NCI-H526 treated with DMSO at 0.1 percent for 48 hours (cell line): ENCODE measurements around the gene AOX1.
"Not testable (repeated sequence)": the region's sequence is repeated elsewhere in the genome, so short reads cannot be mapped to it uniquely, and the experiment has no call there.

Experiments
- DNase-seq: peaks from one replicate; lab custom pipeline; 2025; lab: John Stamatoyannopoulos, UW

Gene AOX1

DNA sequence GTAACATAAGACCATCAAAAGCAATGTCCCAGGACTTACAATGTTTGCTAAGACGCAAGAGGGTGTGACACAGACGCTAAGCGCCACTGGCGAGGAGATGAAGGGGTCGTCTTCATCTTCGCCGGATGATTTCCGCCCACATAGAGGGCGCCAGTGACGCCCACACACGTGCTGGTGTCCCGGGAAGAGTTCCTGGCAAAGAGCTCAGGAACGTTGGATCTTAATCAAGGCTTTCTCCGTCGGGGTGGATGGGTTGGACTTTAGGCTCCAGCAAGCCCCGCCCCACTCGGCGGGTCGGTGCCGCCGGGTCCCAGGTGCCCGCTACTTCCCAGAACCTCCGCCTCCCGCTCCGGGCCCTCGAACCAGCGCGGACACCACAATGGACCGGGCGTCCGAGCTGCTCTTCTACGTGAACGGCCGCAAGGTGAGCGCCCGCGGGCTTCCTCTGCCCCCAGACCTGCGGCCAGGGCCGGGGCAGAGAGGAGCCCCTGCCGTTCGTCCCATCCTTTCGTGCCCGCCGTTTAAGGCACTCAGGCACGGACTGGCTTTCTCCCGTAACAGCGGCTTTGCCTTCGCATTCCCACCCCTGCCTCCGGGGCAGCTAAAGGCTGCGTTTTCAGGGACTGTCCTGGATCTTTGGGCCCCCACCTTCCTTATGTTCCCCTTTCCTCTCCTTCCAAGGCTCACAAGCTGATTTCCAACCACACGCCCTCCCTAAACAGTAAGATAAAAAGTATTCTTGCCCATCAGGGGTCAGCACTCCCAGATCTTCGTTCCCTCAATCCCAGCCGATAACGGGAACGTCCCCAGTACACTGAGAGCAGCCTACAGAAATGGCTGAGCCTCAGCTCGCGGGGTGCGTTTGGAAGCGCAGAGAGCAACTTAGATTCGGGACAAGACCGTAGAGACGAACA lies at the start of gene AOX1:
TSS of gene AOX1 (plus strand) at position 285 of the 914 bp plus-strand sequence. CDS start at position 380, 95 bp downstream.
- DNase-seq: peak; percentile 10

DNA sequence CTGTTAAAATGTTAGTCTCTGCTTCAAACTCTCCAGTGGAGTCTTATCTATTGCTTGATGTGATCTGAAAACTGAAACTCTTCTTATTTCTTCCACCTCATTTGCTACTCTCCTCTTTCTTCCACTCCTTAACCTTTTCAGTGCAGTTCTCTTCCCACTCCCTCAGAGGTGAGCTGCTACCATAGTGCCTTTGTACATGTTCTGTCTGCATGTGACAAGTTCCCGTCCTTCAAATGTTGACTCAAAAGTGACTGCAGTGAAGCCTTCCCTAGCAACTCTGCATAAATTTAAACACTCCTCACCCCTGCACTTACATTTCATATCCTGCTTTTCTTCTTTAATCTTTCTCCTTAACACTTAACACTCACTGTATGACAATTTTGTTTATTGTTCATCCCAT lies 47.7 kb upstream of the AOX1 start:
- DNase-seq: no peak

DNA sequence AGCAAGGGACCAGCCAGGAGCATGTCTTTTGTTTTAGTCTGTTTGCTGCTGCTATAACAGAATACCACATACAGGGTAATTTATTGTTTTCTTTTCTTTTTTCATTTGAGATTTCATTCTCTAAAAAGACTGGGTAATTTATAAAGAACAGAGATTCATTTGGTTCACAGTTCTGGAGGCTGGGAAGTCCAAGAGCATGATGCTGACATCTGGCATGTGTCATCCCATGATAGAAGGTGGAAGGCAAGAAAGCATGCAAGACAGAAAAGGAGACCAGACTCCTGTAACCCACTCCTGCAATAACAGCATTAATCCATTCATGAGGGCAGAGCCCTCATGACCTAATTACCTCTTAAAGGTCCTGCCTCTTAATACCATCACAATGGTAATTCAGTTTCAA lies 45.0 kb upstream of the AOX1 start:
- DNase-seq: no peak

DNA sequence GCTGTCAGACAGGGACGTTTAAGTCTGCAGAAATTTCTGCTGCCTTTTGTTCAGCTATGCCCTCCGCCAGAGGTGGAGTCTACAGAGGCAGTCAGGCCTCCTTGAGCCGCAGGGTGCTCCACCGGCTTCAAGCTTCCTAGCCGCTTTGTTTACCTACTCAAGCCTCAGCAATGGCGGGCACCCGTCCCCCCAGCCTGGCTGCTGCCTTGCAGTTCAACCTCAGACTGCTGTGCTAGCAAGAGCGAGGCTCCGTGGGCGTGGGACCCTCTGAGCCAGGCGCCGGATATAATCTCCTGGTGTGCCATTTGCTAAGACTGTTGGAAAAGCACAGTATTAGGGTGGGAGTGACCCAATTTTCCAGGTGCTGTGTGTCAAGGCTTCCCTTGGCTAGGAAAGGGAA lies 19.2 kb upstream of the AOX1 start:
- DNase-seq: not testable (repeated sequence)

DNA sequence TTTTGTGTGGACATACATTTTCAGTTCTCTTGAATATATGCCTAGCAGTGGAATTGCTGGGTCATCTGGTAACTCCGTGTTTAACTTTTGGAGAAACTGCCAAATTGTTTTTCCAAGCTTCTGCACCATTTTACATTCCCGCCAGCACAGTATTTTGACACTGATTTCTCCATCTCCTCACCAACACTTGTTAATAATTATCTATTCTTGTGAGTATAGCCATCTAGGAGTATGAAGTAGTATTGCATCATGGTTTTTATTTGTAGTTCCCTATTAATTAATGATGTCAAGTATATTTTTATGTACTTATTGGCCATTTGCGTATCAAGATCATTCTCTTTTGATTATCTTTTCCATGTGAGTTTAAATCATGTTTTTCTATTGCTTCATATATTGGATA lies 17.9 kb upstream of the AOX1 start:
- DNase-seq: no peak

DNA sequence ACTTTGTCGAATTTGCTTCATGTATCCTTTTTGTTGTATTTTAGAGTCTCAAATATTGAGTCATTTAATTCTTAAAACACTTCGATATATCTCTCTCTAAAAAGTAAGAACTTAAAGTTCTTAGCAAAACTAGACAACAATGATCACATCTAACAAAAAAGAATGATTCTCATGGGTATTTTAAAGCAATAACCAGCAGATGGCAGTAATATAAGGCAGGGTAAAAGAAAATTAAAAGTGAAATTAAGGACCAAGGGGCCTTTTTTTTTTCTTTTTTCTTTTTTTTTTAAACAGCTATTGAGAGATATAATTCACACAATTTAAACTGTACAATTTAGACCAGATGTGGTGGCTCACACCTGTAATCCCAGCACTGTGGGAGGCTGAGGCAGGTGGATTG lies 9.9 kb upstream of the AOX1 start:
- DNase-seq: no peak

DNA sequence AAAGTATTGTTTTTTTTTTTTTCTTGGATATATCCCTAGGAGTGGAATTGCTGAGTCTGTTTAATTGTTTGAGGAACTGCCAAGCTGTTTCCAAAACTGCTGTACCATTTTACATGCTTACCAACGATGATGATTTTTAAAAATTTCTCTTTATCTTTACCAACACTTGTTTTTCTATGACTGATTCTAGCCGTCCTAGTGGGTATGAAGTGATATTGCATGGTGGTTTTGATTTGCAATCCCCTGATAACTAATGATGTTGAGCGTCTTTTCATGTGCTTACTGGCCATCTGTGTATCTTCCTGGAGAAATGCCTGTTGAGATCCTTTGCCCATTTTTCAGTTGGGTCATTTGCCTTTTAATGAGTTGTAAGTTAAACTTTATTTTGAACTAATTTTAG lies 8.8 kb upstream of the AOX1 start:
- DNase-seq: no peak

DNA sequence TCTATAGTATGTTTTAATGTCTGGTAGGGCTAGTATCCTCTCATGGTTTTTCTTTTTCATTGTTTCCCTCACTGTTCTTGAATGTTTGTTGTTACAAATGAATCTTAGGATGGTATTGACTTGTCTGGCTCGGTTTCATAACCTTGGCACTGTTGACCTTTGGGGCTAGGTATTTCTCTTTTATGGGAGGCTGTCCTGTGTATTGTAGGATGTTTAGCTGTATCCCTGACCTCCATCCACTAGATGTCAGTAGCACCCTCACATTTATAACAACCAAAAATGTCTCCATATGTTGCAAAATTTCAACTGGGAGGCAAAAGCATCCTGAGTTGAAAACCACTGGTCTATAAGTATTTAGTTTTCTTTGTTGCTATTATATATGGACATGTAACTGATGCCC lies 7.0 kb upstream of the AOX1 start:
- DNase-seq: no peak

DNA sequence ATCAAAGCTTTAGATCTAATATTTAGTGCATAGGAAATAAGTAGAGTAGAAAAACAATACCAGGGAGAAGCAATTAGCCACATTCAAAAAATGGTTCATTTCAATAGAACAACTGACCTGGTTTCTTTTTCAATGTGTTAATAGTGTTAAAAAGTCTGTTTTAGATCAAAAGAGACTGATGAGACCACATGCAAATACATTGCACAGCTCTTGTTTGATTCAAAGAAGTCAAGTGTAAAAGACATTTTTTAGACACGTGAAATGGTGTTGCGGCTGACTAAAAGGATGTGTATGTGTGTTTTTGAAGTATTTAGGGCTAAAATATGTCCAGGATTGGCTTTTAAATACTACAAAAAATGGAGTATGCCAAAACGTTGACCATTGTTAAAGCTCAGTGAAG lies 1.2 kb upstream of the AOX1 start:
- no peak for DNase-seq

DNA sequence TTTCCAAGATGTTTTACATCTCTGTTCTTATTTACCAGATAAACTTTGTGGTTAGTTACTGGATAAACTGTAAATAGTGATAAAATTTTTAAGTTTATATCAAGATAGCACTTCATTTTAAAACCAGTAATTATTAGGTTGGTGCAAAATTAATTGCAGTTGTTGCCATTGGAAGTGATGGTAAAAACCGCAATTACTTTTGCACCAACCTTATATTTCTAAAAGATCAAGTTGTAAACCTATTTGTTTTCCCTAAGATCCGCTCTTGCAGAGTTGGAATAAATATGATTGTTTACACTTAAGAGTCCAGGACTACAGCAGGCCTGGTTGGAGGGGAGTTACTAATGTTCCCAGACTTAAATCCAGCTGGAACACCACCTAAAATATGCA lies 479 bp upstream of the AOX1 start:
- DNase-seq: no peak

DNA sequence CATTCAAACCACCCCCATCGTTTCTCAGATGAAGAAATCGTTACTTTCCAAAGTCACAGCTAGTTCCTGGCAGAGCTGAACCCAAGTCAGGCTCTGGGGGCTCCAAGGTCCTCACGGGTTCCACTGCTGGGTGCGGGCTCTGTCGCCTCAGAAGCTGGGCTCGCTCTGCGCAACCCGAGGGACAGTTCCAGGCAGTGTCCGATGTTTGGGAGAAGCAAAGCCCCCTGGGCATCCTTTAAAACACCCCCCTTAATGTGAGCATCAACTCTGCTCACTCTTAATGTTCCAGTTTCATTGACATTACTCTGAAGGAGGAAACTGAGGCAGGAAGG lies 796 bp downstream of the AOX1 start:
- DNase-seq: no peak

DNA sequence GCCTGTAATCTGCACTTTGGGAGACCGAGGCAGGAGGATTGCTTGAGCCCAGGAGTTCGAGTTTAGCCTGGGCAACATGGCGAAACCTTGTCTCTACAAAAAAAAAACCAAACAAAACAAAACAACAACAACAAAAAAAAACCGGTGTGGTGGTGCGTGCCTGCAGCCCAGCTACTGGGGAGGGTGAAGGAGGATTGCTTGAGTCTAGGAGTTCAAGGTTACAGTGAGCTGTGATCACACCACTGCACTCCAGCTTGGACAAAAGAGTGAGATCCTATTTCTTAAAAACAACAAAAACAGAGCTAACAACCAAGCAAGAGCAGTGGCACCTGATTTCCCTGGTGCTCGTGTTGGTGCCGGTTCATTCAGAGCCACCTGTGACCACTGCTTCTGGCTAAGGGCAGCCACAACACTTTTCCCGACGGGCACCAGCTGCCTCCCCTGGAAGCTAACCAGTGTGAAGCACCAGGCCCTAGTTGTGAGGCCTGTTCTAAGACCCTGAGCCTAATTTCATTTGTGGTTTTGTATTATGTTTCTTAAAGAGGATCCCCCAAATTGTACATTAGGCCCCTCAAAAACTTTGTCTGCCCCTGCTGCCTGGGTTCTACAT lies 1.3 kb downstream of the AOX1 start:
- no peak for DNase-seq

DNA sequence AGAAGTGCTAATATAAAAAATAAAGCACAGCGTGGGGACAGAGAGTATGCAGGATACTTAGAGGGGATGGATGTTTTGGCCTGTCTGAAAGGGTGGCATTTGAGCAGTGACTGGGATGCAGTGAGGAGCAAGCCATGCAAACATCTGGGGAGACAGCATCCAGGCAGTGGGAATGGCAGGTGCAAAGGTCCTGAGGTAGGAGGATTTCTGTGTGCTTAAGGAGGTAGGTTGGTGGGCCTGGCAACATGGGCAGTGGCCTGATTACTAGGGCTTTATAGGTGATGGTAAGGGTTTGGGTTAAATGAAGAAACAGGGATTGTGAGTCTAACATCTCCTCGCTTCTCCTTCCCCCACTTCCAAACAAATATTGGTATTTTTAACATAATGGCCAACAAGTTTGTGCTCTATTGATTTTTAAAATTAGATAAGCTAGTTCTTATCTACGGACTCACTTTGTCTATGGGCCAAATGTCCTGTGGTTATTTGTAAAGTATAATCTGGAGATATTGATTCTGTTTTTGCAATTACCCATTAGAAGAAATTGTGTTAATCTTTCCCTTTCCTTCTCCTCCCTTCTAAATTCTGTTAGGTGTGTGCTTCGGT lies 2.4 kb downstream of the AOX1 start:
- DNase-seq: no peak

DNA sequence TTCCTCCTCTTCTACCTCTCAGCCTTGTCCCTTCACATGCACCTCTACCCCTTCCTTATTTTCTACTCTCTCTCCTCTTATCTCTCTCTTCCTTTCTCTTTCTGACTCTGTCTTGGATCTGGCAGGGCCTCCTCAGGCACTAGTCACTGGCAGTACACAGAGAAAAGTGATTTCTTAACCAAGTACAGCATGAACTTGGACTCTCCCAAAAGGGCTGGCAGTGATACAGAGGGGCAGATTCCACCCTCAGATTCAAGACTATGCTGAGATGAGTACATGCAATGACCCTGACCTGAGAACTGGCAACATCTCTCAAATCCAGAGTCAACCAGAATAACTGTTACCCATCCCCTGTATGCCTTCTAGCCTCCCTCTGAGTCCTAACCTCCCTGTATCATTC lies 4.3 kb downstream of the AOX1 start:
- no peak for DNase-seq

DNA sequence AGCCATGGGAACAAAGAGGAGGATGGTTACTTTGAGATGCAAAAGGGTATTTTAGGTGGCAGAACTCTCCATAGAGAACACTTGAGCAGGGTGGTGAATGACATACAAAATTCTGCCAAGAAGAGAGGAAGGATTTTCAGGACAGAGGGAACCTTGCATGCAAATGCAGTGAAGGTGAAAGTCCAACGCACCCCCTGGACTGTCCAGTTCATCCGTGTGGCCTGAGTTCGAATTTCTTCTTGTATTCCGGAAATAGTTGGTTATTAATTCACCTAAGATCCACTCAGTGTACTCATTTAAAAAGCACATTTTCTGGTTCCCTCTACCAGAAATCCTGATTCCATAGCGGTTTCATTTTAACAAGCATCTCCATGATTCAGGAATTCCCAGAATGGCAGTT lies 5.5 kb downstream of the AOX1 start:
- no peak for DNase-seq

DNA sequence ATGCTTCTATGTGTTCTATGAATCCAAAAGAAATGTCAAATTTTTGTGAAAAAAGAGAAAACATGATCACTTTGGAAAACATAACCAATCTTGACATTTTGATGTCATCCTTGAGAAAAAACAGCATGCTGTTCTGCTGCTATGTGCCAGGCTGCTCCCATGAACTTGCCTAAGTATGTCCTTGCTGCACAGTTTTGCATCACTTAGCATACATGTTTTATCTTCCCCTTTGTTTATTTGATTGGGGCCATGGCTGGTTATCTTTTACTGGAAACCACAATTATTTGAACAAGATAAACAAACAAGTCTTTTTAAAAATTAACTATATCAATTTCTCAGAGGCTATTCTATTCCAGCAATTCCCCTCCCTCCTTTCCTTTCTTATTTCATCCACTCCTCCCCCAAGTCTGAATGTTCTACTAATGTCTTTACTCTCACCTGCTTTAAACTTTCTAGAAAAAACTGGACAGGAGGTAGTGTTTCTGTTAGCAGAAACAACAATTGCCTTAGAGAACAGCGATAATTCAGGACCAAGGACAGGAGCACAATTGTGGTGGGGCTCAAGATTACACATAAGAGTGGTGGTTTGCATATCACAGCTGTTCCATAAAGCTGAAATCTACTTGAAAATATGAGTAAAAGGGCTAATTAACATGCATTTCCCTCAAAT lies 6.7 kb downstream of the AOX1 start:
- DNase-seq: peak; percentile 59

DNA sequence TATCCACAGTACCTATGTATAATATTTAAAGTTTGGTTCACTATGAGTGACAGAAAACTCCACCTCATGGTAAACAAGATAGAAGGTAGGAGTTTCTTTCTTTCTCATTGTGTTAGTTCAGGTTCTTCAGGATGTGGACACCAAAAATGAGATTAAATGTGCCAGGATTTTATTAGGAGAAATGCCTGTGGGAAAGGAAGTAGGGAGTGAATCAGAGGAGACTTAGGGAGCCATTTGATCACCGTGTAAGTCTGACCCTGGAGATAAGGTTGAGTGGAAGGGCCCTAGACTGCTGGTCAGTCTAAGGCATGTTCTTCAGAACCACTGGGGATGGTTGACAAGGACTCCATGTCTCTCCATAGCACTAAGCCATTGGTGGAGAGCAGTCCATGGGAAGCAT lies 8.1 kb downstream of the AOX1 start:
- no peak for DNase-seq

DNA sequence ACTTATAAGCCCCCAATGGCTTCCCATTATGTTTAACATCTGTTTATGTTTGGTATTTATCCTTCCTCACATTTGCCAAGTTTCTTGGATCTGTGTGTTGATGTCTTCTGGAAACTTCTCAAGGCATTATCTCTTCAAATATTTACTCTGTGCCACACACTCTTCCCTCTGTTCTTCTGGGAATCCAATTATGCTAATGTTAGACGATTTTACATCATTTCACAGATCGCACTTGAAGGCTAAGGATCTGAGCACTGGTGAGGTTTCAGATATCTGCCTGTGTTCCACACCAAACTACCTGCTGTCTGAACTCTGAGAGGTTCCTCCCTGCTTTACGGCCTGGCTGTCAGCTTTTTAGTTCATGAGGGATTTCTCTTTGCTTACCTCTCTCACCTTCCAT lies 10.1 kb downstream of the AOX1 start:
- DNase-seq: no peak

DNA sequence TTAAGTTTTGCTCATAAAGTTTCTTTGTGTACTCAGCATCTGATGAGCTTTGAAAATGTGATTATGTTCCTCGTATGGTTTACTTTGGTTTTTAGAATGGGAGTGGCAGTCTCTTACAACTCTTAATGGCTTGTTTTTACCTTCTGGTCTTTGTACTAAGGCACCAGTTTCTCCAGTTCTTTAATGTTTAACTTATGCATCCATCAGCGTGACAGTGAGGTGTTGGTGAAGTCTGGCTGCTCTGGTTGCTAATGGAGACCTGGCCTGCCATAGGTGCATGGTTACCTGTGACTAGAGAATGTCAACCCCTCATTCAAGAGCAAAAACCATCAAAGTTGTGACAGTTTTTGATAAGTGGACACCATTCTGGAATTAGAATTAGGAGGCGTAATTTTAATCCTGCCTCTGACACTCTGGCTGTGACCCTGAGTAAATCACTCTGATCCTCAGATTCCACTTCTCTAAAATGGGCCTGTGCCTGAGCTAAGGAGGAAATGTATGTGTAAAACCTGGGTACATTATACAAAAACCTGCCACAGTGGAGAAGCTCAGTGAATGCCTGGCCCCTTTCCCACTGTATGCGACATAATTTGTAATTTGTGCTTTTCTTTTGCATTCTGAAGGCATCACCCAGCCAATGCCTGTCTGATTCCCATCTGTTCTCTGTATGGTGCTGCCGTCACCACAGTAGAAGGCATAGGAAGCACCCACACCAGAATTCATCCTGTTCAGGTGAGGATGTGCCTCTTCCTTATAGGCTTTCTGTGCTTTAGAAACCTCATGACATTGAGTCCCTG lies 11.2 kb downstream of the AOX1 start:
- peak; percentile 35 for DNase-seq

DNA sequence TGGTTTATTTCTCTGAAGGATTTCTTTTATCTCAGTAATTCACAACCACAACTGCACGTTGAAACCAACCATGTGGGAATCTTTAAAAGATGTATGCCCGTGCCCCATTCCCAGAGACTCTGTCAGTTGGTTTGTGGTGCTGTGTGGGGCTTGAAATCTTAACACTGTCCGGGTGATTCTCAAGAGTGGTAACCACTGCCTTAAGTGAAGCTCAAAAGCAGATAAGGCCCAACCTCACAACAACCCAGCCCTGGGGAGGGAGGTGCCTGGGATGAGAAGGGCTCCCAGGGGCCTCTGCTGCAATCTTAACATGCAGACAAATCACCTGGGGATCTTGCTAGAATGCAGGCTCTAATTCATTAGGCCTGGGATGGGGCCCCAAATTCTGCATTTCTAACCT lies 13.4 kb downstream of the AOX1 start:
- DNase-seq: no peak

DNA sequence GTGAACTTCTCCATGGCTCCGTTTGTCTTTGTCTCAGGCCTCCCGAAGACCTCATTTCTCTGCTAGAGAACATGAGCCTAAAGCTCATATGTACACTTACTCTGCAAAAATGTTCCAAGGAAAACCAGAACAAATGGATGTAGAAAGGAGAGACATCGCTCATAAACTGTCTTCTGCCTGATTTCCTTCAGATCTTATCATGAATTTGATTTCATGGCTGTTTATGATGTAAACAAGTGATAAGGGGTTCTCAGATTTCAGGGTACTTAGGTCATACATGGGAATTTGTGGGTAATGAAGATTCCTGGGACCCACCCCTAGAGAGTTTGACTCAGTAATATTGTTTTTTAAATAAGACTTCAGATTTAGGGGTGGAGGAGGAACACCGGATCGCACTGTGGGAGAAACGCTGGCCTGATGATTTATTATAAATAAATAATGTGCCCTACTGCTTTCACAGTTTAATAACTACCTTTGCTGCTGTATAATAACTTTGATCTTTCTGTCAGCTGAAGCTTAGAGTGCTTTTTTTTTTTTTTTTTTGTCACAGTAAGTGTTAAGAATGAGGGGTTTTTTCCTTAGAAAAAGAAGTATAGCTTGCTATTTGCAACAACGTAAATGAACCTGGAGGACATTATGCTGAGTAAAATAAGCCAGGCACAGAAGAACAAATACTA lies 14.9 kb downstream of the AOX1 start:
- no peak for DNase-seq
